HepG2 (cell line): Measurements from ENCODE around the gene ANKRD22.

Experiments
- ARNT ChIP-seq: fragments of 450-650 bp; IDR thresholded peaks from 2 replicates; pipeline ENCODE4 v1.6.1; 2017
- FOXK2 ChIP-seq: fragments of 450-650 bp; IDR thresholded peaks from 2 replicates; pipeline ENCODE4 v1.6.1; 2016
- GABPA ChIP-seq, 2 experiments: IDR thresholded peaks; 2 replicates each; pipeline ENCODE4 v1.6.1; 2011 to 2016; ENCODE audit warnings: low read depth in 2 of 2, low read length in 1 of 2, missing biosample characterization in 1 of 2, missing genetic modification characterization in 1 of 2
- HNRNPLL ChIP-seq: fragments of 200-400 bp; formaldehyde crosslinking; IDR thresholded peaks from 2 replicates; pipeline ENCODE4 v1.6.1; 2017; ENCODE audit warnings: mild to moderate bottlenecking, low read depth, low read length; ENCODE audit not compliant: poor library complexity, severe bottlenecking
- KDM1A ChIP-seq: IDR thresholded peaks from 2 replicates; pipeline ENCODE4 v1.6.1; 2016; ENCODE audit warnings: missing compliant biosample characterization
- PLRG1 ChIP-seq: fragments of 450-650 bp; conservative IDR thresholded peaks from 2 replicates; pipeline ENCODE4 v1.6.1; 2016
- SIN3A ChIP-seq: IDR thresholded peaks from 2 replicates; pipeline ENCODE4 v1.6.1; 2011; ENCODE audit warnings: low read depth, mild to moderate bottlenecking, control low read depth, low read length, borderline replicate concordance
- ZNF274 ChIP-seq: sonication (generic); formaldehyde crosslinking; IDR thresholded peaks from 2 replicates; pipeline ENCODE4 v1.5.1; 2020; ENCODE audit warnings: mild to moderate bottlenecking, missing genetic modification reagents
- ZNF644 ChIP-seq: IDR thresholded peaks from 2 replicates; pipeline ENCODE4 v1.6.1; 2016; ENCODE audit warnings: low read depth
- TF ChIP-seq, protein P1 (sequence below): sonication (generic); formaldehyde crosslinking; IDR thresholded peaks from 2 replicates; pipeline ENCODE4 v1.4.0; 2020; ENCODE audit warnings: missing genetic modification reagents
- TF ChIP-seq, protein P2 (sequence below): sonication (generic); formaldehyde crosslinking; IDR thresholded peaks from 2 replicates; pipeline ENCODE4 v1.5.0; 2020; ENCODE audit warnings: mild to moderate bottlenecking, missing genetic modification reagents, moderate library complexity
- TF ChIP-seq, protein P3 (sequence below): sonication (generic); formaldehyde crosslinking; IDR thresholded peaks from 2 replicates; pipeline ENCODE4 v1.4.0; 2020; ENCODE audit warnings: missing genetic modification reagents
- TF ChIP-seq, protein P4 (sequence below), 2 experiments: IDR thresholded peaks; 2 replicates each; pipeline ENCODE4 v1.6.1; 2011 to 2012; ENCODE audit warnings: low read length in 2 of 2, borderline replicate concordance in 1 of 2, low read depth in 1 of 2, mild to moderate bottlenecking in 1 of 2, moderate library complexity in 1 of 2
- TF ChIP-seq, protein P5 (sequence below): IDR thresholded peaks from 2 replicates; pipeline ENCODE4 v1.6.1; 2016; ENCODE audit warnings: low read depth, control low read depth

DNA sequence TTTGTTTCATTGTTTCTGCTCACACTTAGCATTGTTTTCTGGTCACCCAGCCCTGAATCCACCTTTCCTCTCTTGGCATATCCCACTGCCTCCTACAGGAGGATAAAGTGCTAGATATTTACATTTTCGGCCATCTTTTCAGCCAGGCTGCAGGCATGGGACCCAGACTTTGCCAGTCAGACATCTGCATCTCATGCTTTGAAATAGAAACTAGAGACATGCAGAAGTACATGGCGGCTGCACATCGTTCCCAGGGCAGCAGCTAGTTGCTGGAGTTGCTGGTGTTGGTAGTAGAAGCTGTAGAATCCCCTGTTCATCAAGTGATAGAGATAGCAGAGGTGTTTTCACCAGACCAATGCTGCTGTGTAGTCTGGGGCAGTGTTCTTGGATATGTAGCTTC, 47.1 kb upstream of the ANKRD22 start:
- TF ChIP-seq ZNF644 (CRISPR knock-in tag), result no peak
- TF ChIP-seq GABPA (IDR thresholded peaks at IDR 0.05; ENCODE audit: low read depth, low read length), result no peak
- TF ChIP-seq GABPA (CRISPR knock-in tag; IDR thresholded peaks at IDR 0.05; ENCODE audit: low read depth), result no peak
- TF ChIP-seq, protein P1, sequence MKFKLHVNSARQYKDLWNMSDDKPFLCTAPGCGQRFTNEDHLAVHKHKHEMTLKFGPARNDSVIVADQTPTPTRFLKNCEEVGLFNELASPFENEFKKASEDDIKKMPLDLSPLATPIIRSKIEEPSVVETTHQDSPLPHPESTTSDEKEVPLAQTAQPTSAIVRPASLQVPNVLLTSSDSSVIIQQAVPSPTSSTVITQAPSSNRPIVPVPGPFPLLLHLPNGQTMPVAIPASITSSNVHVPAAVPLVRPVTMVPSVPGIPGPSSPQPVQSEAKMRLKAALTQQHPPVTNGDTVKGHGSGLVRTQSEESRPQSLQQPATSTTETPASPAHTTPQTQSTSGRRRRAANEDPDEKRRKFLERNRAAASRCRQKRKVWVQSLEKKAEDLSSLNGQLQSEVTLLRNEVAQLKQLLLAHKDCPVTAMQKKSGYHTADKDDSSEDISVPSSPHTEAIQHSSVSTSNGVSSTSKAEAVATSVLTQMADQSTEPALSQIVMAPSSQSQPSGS (CRISPR knock-in tag), result no peak
- no peak for TF ChIP-seq HNRNPLL
- TF ChIP-seq, protein P2, sequence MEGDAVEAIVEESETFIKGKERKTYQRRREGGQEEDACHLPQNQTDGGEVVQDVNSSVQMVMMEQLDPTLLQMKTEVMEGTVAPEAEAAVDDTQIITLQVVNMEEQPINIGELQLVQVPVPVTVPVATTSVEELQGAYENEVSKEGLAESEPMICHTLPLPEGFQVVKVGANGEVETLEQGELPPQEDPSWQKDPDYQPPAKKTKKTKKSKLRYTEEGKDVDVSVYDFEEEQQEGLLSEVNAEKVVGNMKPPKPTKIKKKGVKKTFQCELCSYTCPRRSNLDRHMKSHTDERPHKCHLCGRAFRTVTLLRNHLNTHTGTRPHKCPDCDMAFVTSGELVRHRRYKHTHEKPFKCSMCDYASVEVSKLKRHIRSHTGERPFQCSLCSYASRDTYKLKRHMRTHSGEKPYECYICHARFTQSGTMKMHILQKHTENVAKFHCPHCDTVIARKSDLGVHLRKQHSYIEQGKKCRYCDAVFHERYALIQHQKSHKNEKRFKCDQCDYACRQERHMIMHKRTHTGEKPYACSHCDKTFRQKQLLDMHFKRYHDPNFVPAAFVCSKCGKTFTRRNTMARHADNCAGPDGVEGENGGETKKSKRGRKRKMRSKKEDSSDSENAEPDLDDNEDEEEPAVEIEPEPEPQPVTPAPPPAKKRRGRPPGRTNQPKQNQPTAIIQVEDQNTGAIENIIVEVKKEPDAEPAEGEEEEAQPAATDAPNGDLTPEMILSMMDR (CRISPR knock-in tag), result no peak
- no peak for TF ChIP-seq SIN3A
- TF ChIP-seq, protein P3, sequence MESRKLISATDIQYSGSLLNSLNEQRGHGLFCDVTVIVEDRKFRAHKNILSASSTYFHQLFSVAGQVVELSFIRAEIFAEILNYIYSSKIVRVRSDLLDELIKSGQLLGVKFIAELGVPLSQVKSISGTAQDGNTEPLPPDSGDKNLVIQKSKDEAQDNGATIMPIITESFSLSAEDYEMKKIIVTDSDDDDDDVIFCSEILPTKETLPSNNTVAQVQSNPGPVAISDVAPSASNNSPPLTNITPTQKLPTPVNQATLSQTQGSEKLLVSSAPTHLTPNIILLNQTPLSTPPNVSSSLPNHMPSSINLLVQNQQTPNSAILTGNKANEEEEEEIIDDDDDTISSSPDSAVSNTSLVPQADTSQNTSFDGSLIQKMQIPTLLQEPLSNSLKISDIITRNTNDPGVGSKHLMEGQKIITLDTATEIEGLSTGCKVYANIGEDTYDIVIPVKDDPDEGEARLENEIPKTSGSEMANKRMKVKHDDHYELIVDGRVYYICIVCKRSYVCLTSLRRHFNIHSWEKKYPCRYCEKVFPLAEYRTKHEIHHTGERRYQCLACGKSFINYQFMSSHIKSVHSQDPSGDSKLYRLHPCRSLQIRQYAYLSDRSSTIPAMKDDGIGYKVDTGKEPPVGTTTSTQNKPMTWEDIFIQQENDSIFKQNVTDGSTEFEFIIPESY (CRISPR knock-in tag), result no peak
- TF ChIP-seq ZNF274 (CRISPR knock-in tag), result no peak
- no peak for TF ChIP-seq ARNT
- TF ChIP-seq, protein P4, sequence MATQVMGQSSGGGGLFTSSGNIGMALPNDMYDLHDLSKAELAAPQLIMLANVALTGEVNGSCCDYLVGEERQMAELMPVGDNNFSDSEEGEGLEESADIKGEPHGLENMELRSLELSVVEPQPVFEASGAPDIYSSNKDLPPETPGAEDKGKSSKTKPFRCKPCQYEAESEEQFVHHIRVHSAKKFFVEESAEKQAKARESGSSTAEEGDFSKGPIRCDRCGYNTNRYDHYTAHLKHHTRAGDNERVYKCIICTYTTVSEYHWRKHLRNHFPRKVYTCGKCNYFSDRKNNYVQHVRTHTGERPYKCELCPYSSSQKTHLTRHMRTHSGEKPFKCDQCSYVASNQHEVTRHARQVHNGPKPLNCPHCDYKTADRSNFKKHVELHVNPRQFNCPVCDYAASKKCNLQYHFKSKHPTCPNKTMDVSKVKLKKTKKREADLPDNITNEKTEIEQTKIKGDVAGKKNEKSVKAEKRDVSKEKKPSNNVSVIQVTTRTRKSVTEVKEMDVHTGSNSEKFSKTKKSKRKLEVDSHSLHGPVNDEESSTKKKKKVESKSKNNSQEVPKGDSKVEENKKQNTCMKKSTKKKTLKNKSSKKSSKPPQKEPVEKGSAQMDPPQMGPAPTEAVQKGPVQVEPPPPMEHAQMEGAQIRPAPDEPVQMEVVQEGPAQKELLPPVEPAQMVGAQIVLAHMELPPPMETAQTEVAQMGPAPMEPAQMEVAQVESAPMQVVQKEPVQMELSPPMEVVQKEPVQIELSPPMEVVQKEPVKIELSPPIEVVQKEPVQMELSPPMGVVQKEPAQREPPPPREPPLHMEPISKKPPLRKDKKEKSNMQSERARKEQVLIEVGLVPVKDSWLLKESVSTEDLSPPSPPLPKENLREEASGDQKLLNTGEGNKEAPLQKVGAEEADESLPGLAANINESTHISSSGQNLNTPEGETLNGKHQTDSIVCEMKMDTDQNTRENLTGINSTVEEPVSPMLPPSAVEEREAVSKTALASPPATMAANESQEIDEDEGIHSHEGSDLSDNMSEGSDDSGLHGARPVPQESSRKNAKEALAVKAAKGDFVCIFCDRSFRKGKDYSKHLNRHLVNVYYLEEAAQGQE (IDR thresholded peaks at IDR 0.05; ENCODE audit: borderline replicate concordance in 1 of 2, low read depth in 1 of 2, low read length in 2 of 2), result no peak
- TF ChIP-seq KDM1A (CRISPR knock-in tag), result no peak
- TF ChIP-seq, protein P5, sequence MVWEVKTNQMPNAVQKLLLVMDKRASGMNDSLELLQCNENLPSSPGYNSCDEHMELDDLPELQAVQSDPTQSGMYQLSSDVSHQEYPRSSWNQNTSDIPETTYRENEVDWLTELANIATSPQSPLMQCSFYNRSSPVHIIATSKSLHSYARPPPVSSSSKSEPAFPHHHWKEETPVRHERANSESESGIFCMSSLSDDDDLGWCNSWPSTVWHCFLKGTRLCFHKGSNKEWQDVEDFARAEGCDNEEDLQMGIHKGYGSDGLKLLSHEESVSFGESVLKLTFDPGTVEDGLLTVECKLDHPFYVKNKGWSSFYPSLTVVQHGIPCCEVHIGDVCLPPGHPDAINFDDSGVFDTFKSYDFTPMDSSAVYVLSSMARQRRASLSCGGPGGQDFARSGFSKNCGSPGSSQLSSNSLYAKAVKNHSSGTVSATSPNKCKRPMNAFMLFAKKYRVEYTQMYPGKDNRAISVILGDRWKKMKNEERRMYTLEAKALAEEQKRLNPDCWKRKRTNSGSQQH (CRISPR knock-in tag), result no peak
- no peak for TF ChIP-seq PLRG1
- TF ChIP-seq FOXK2, result no peak
